Thyroid gland (tissue), 4 donors: ENCODE measurements around the gene RPTOR.

Source experiments
- CTCF ChIP-seq, 6 experiments: fragments of 200-600 bp in 3 of 6; fragments of 450-650 bp in 3 of 6; sonication (generic) in 3 of 6; IDR thresholded peaks; one replicate each; pipeline ENCODE4 v1.5.1; 2016 to 2019; ENCODE audit warnings: antibody characterized with exemption in 6 of 6, mild to moderate bottlenecking in 2 of 6, inconsistent platforms in 1 of 6, moderate library complexity in 1 of 6
- POLR2A ChIP-seq, 2 donors: fragments of 450-650 bp; IDR thresholded peaks; one replicate each; pipeline ENCODE4 v1.6.1; 2017; ENCODE audit warnings: antibody characterized with exemption in 2 of 2, mild to moderate bottlenecking in 2 of 2, moderate library complexity in 1 of 2

GRCh38 chr17:80921741-80922579 is 377.3 kb downstream of the RPTOR start:
- TF ChIP-seq CTCF (IDR thresholded peaks at IDR 0.05) (no peak), POLR2A (IDR thresholded peaks at IDR 0.05) (no peak)
